HG03060 (cell line): ENCODE measurements around the gene C1QL3.

Experiments used
- ATAC-seq: cut with Tn5 transposase; IDR thresholded peaks from one replicate; pipeline ENCODE4 v1.9.1; 2021; ENCODE audit warnings: low read depth, moderate number of reproducible peaks; ENCODE audit not compliant: unreplicated experiment

C1QL3 gene

DNA sequence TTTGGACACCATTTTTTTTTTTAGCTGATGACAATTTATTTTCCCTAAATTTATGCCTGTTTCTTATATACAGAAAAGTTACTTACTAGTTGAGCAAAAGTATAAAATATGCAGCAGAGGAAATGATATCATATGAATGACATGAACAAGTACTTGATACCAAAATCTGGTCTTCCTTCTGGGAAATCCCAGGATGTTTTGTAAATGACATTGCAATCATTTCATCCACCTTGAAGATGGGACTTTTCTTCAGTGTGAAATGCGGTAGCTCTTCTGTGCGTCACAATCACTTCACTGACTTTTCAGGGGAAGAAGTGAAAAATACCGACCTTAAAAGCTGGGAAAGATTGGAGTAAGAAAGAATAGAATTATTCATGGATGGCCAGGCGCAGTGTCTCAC is 23.8 kb downstream of the C1QL3 start:
- no peak for ATAC-seq

GRCh38 chr10:16493884-16494536 is 27.7 kb downstream of the C1QL3 start:
- no peak for ATAC-seq

GRCh38 chr10:16491933-16492332 is 29.7 kb downstream of the C1QL3 start:
- ATAC-seq: no peak

GRCh38 chr10:16490511-16490910 is 31.2 kb downstream of the C1QL3 start:
- ATAC-seq: no peak

- no peak for ATAC-seq
Measured at GRCh38 chr10:16483241-16483917, 38.3 kb downstream of the C1QL3 start.

GRCh38 chr10:16481052-16481728 is 40.5 kb downstream of the C1QL3 start:
- ATAC-seq: no peak

DNA sequence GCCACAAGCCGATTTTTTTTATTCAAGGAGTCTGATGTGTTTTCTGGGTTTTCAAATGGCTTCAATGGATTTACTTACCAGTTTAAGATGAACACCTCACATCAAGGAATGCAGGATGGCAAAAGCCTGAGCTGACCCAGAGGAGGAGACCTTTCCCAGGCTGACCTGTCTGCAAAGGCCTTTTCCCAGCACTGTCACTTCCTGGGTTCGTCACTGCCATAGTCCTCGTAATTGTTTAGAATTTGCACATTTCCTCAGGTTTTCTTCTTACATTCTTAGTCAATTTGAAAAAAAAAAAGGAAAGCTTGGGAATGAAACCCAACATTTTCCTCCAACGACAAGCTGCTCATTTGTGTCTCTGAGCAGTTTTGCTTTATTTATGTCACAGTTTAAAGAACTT is 42.9 kb downstream of the C1QL3 start:
- no peak for ATAC-seq

- ATAC-seq: no peak
Measured at GRCh38 chr10:16477757-16478156, 43.9 kb downstream of the C1QL3 start.

GRCh38 chr10:16472828-16473227 is 48.9 kb downstream of the C1QL3 start:
- no peak for ATAC-seq

DNA sequence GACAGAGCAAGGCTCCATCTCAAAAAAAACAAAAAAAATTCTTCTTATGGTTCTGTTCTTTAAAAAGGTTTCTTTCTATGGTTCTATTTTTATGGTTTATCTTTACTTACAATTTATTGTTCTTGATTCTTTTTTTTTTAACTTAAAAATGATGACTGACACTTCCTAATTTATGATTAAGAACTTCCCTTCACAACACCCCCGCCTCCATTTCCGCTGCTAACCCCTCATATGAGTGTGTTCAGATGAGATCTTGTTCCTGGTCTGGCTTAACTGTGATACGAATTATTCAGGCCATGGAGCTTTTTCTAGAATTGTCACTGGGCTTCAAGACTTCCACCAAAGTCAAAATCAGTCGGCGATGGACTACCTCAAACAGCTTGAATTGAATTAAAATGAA is 50.9 kb downstream of the C1QL3 start:
- no peak for ATAC-seq

GRCh38 chr10:16466001-16466400 is 55.7 kb downstream of the C1QL3 start:
- ATAC-seq: no peak
